HEK293 (cell line): ENCODE measurements around the gene TMEM212.

Experiments
- CTCF ChIA-PET: fragments of 350-600 bp; formaldehyde crosslinking; extraction: SDS; loops from one replicate; lab custom pipeline; 2021; ENCODE audit warnings: antibody characterized with exemption; lab: Yijun Ruan, JAX
- POLR2A ChIA-PET: fragments of 300-600 bp; formaldehyde crosslinking; extraction: SDS; loops from one replicate; lab custom pipeline; 2020; ENCODE audit warnings: antibody characterized with exemption, inconsistent platforms; lab: Yijun Ruan, JAX
- H3K27ac ChIP-seq: fragments of 200-500 bp; sonication (Bioruptor generic); 2 replicates; pipeline ENCODE4 v1.5.1; 2014; ENCODE audit warnings: low read depth, low read length, control low read depth, inconsistent platforms; ENCODE audit errors: extremely low read depth
- H3K36me3 ChIP-seq, 2 experiments: fragments of 200-500 bp in 1 of 2; sonication (Bioruptor generic) in 1 of 2; 1 replicate in 1 of 2; 2 replicates in 1 of 2; pipeline ENCODE4 v1.5.1; 2014 to 2017; ENCODE audit warnings: inconsistent platforms in 2 of 2, low read length in 2 of 2; ENCODE audit not compliant: control insufficient read depth in 2 of 2, insufficient read depth in 1 of 2
- H3K4me1 ChIP-seq: fragments of 200-500 bp; sonication (Bioruptor generic); 2 replicates; pipeline ENCODE4 v1.5.1; 2014; ENCODE audit warnings: mild to moderate bottlenecking, low read length, inconsistent platforms; ENCODE audit not compliant: control insufficient read depth, insufficient read depth
- H3K4me3 ChIP-seq: 2 replicates; pipeline ENCODE4 v1.5.1; 2011; ENCODE audit warnings: low read depth, mild to moderate bottlenecking, control low read depth, low read length, moderate library complexity
- H3K9me3 ChIP-seq: fragments of 200-500 bp; sonication (Bioruptor generic); 2 replicates; pipeline ENCODE4 v1.5.1; 2014; ENCODE audit warnings: low read depth, low read length, inconsistent platforms; ENCODE audit not compliant: control insufficient read depth, insufficient read depth
- BCL6B ChIP-seq: fragments of 450-650 bp; formaldehyde crosslinking; IDR thresholded peaks from 2 replicates; pipeline ENCODE4 v1.5.1; 2017; ENCODE audit warnings: missing biosample characterization, missing genetic modification characterization
- GLI4 ChIP-seq: fragments of 450-650 bp; formaldehyde crosslinking; IDR thresholded peaks from 2 replicates; pipeline ENCODE4 v1.5.1; 2016; ENCODE audit warnings: missing biosample characterization, missing genetic modification characterization
- HIC1 ChIP-seq: fragments of 450-650 bp; formaldehyde crosslinking; IDR thresholded peaks from 2 replicates; pipeline ENCODE4 v1.5.1; 2016; ENCODE audit warnings: missing biosample characterization, missing genetic modification characterization
- INSM2 ChIP-seq: fragments of 450-650 bp; formaldehyde crosslinking; IDR thresholded peaks from 2 replicates; pipeline ENCODE4 v1.5.1; 2016; ENCODE audit warnings: missing biosample characterization, missing genetic modification characterization
- KLF10 ChIP-seq: fragments of 450-650 bp; IDR thresholded peaks from 2 replicates; pipeline ENCODE4 v1.5.1; 2018; ENCODE audit warnings: missing biosample characterization, mild to moderate bottlenecking, missing genetic modification characterization
- ZBTB20 ChIP-seq: fragments of 450-650 bp; formaldehyde crosslinking; IDR thresholded peaks from 2 replicates; pipeline ENCODE4 v1.5.1; 2016; ENCODE audit warnings: missing biosample characterization, missing genetic modification characterization
- ZBTB6 ChIP-seq: fragments of 450-650 bp; formaldehyde crosslinking; IDR thresholded peaks from 2 replicates; pipeline ENCODE4 v1.5.1; 2017; ENCODE audit warnings: missing biosample characterization, missing genetic modification characterization
- ZNF133 ChIP-seq: fragments of 450-650 bp; formaldehyde crosslinking; IDR thresholded peaks from 2 replicates; pipeline ENCODE4 v1.5.1; 2016; ENCODE audit warnings: missing biosample characterization, missing genetic modification characterization
- ZNF18 ChIP-seq: fragments of 450-650 bp; formaldehyde crosslinking; IDR thresholded peaks from 2 replicates; pipeline ENCODE4 v1.5.1; 2016; ENCODE audit warnings: missing biosample characterization, missing genetic modification characterization
- ZNF280D ChIP-seq: fragments of 450-650 bp; formaldehyde crosslinking; IDR thresholded peaks from 2 replicates; pipeline ENCODE4 v1.5.1; 2016; ENCODE audit warnings: missing biosample characterization, missing genetic modification characterization
- ZNF362 ChIP-seq: fragments of 450-650 bp; formaldehyde crosslinking; IDR thresholded peaks from 2 replicates; pipeline ENCODE4 v1.5.1; 2016; ENCODE audit warnings: missing biosample characterization, missing genetic modification characterization
- ZNF843 ChIP-seq: fragments of 450-650 bp; formaldehyde crosslinking; IDR thresholded peaks from 2 replicates; pipeline ENCODE4 v1.5.1; 2016; ENCODE audit warnings: missing biosample characterization, missing genetic modification characterization
- ZSCAN5A ChIP-seq: fragments of 450-650 bp; formaldehyde crosslinking; IDR thresholded peaks from 2 replicates; pipeline ENCODE4 v1.5.1; 2016; ENCODE audit warnings: missing biosample characterization, missing genetic modification characterization

The TMEM212 gene

GRCh38 chr3:171811295-171811912 lies 31.7 kb upstream of the TMEM212 start (continued):
- peak; percentile 37; the same call in 1 of the 2 replicates for TF ChIP-seq HIC1
- TF ChIP-seq ZSCAN5A (tag by site-specific recombination) = no peak
- TF ChIP-seq BCL6B = peak; percentile 42; the same call in 1 of the 2 replicates

GRCh38 chr3:171811913-171812335 lies 31.2 kb upstream of the TMEM212 start:
- peaks cover under 1% of the 10 kb centered on the region; the same call in 1 of the 2 replicates for H3K4me1 ChIP-seq
- CTCF ChIA-PET = interaction anchor here (0.6 to 3.7 kb wide), 4 partner anchors 18 to 384 kb away, joined by 3 to 19 read pairs (median 3); no protein-coding TSS in a partner anchor
- H3K9me3 ChIP-seq = no peaks in the 10 kb centered on the region
- no peaks in the 10 kb centered on the region for H3K36me3 ChIP-seq
- no peak overlapping the region for H3K27ac ChIP-seq
- POLR2A ChIA-PET = no interaction called here
- TF ChIP-seq INSM2 (tag by site-specific recombination) (no peak), ZNF18 (tag by site-specific recombination) (peak; percentile 32; the same call in 1 of the 2 replicates), HIC1 (no peak), ZNF280D (tag by site-specific recombination) (0 out of 2 replicates have a peak, but pooled peaks have one; percentile 74), KLF10 (tag by site-specific recombination) (no peak), ZNF133 (tag by site-specific recombination) (no peak), ZNF843 (no peak), ZBTB20 (tag by site-specific recombination) (no peak), GLI4 (tag by site-specific recombination) (peak; percentile 49; the same call in 1 of the 2 replicates), ZBTB6 (tag by site-specific recombination) (no peak), ZNF362 (tag by site-specific recombination) (peak; percentile 40; the same call in 1 of the 2 replicates)
- H3K4me3 ChIP-seq = no peak overlapping the region
